ENCODE data around the gene TTLL11. TPM values are rescaled to one million over a fixed set of nuclear protein-coding genes. Genes with fewer than 3 reads are reported as not detected.

TTLL11 gene
- total RNA-seq, 3 donors from 2014 or later = 6.0 to 22.2 (median 6.4) TPM

- no peak for ATAC-seq
- TF ChIP-seq CTCF (IDR thresholded peaks at IDR 0.05) = no peak
- no peak for DNase-seq
- intact Hi-C loops (cut with DNase I, micrococcal nuclease) = loop anchor here in 1 of 2 donors (10.0 kb wide), 1 partner anchor 312 kb away; no protein-coding TSS in a partner anchor
- Histone ChIP-seq H3K4me3 (no peak overlapping the region), H3K4me1 (ENCODE audit: low read depth) (no peaks in the 10 kb centered on the region), H3K36me3 (ENCODE audit: low read depth) (no peaks in the 10 kb centered on the region), H3K9me3 (no peaks in the 10 kb centered on the region)
These were observed 96.3 kb downstream of the TTLL11 start for GRCh38 chr9:121996783-121997182.

GRCh38 chr9:121995997-121996396 lies 97.1 kb downstream of the TTLL11 start:
- no peak overlapping the region for H3K4me3 ChIP-seq
- H3K9me3 ChIP-seq = no peaks in the 10 kb centered on the region
- ATAC-seq (no peak), DNase-seq (no peak)
- intact Hi-C loops (cut with DNase I, micrococcal nuclease) = loop anchor here in 1 of 2 donors (10.0 kb wide), 1 partner anchor 311 kb away; no protein-coding TSS in a partner anchor
- H3K36me3 ChIP-seq (ENCODE audit: low read depth) = no peaks in the 10 kb centered on the region
- H3K4me1 ChIP-seq (ENCODE audit: low read depth) = no peaks in the 10 kb centered on the region
- no peak for TF ChIP-seq CTCF (IDR thresholded peaks at IDR 0.05)

GRCh38 chr9:121992571-121993212 lies 100.4 kb downstream of the TTLL11 start:
- intact Hi-C loops (cut with DNase I, micrococcal nuclease) = loop anchor here (5.0 to 10.0 kb wide), 2 partner anchors 308 to 445 kb away; no protein-coding TSS in a partner anchor
- no peaks in the 10 kb centered on the region for H3K4me1 ChIP-seq (ENCODE audit: low read depth)
- ATAC-seq = peak; percentile 86
- peak; percentile 56 for TF ChIP-seq CTCF (IDR thresholded peaks at IDR 0.05)
- H3K36me3 ChIP-seq (ENCODE audit: low read depth) = no peaks in the 10 kb centered on the region
- no peak overlapping the region for H3K4me3 ChIP-seq
- H3K9me3 ChIP-seq = no peaks in the 10 kb centered on the region
- peak in 2 of 3 donors; percentile 38 to 74 for DNase-seq

- no peak for DNase-seq
- intact Hi-C loops (cut with DNase I, micrococcal nuclease) = loop anchor here (5.0 to 10.0 kb wide), 2 partner anchors 306 to 444 kb away; no protein-coding TSS in a partner anchor
- ATAC-seq = no peak
- no peaks in the 10 kb centered on the region for H3K36me3 ChIP-seq (ENCODE audit: low read depth)
- H3K4me1 ChIP-seq (ENCODE audit: low read depth) = no peaks in the 10 kb centered on the region
- no peak overlapping the region for H3K4me3 ChIP-seq
- no peak for TF ChIP-seq CTCF (IDR thresholded peaks at IDR 0.05)
- H3K9me3 ChIP-seq = no peaks in the 10 kb centered on the region
These were observed 101.8 kb downstream of the TTLL11 start for GRCh38 chr9:121991307-121991661.

GRCh38 chr9:121990600-121991306 lies 102.4 kb downstream of the TTLL11 start:
- H3K36me3 ChIP-seq (ENCODE audit: low read depth) = no peaks in the 10 kb centered on the region
- intact Hi-C loops (cut with DNase I, micrococcal nuclease) = loop anchor here (5.0 to 10.0 kb wide), 2 partner anchors 306 to 443 kb away; no protein-coding TSS in a partner anchor

More at GRCh38 chr9:121990600-121991306, 102.4 kb downstream of the TTLL11 start:
- DNase-seq (no peak), ATAC-seq (no peak)
- Histone ChIP-seq H3K4me3 (no peak overlapping the region), H3K9me3 (no peaks in the 10 kb centered on the region), H3K4me1 (ENCODE audit: low read depth) (no peaks in the 10 kb centered on the region)
- no peak for TF ChIP-seq CTCF (IDR thresholded peaks at IDR 0.05)

Data from mucosa of descending colon (tissue), 3 donors.